HS-27A (cell line): ENCODE data around the gene AIPL1.

Experiments
- DNase-seq: peaks from one replicate; pipeline ENCODE4 v3.0.0-alpha.2; 2012; ENCODE audit warnings: low read depth, missing footprints

AIPL1 gene

DNA sequence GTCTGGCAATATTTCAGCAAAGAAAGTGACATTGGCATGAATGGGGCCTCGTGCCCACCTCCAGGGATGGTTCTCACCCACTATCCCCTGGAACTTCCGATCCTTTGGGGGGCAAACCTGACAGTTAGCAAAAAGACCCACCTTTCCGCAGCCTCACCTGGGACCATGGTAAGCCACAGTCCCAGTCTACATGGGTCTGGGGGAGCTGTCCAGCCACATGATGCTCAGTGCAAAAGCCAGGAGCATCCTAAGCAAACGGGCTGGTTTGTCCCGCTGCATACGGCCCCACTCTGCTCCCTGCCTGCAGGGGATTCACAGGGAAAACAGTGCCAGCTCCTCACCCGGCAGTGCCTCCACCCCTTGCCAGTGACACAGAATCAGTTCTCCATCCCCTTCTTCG lies 19.3 kb downstream of the AIPL1 start:
- no peak for DNase-seq

DNA sequence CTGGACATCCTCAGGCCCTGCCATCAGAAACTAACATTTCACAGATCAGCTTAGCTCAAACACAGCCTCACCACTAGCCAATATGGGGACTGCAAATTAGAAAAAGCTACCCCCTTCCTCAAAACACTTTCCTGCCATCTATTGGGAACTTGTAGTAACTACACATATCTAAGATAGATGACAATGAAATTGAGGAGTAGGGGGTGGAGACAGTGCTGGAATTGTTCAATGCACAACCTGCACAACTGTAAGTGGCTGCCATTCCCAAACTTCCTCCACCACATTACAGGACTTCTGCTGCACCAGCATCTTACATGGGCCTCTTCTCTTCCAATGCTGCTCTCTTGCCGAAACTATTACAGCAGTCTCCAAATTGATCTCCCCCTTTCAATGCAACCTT lies 21.9 kb downstream of the AIPL1 start:
- DNase-seq = no peak

DNA sequence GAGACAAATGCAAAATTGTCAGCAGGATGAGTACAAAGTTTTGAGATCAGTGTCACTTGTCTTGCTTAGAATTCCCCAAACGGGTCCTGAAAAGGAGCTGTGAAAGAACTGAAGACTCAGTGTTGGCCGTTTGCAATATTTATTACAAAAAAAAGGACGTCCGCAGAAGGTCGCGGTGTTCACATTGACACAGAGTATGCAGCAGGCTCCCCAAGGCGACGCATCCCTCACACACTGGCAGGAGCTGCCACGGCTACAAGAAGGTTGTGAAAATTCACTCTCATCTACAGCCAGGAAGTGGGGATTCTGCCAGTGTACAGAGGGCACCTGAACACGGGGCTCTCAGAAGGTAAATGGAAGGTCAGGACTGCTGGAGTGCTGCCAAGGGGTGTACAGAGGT lies 26.2 kb downstream of the AIPL1 start:
- DNase-seq = no peak

DNA sequence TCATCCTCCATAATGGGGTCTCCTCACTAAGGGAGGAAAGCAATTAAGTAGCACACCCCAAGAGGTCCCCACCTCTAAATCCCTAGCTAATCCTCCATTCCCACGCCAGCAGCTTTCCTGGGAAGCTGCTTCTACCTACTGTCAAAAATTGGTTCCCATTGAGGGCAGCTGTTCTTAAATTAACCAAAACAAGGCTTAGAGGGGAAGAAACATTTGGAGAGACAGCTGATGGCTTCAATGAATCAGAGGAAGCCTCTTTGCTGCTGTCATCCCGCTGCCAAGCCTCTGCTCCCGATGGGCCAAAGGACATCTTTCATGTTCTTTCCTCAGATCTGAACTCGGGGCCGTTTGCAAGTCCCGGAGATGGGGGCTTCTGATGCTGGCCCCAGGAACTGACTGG lies 26.6 kb downstream of the AIPL1 start:
- DNase-seq = no peak

DNA sequence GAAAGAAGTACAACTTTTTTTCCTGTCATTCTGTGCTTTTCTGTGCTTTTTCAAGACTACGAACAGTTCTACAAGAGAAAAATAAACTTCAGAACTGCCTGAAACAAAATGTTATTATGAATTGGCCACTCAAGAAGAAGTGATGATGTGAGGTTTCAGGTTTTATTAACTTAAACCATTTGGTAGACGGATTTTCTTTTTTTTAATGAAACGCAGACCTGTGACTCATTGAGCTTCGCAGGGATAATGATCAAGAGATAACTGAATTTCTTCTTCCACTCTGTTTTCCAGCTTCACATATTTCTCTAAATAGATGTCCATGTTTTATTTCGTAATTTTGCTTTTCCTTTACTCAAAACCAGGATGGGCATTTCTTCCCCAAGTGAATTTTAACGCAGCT lies 32.7 kb downstream of the AIPL1 start:
- DNase-seq = no peak

DNA sequence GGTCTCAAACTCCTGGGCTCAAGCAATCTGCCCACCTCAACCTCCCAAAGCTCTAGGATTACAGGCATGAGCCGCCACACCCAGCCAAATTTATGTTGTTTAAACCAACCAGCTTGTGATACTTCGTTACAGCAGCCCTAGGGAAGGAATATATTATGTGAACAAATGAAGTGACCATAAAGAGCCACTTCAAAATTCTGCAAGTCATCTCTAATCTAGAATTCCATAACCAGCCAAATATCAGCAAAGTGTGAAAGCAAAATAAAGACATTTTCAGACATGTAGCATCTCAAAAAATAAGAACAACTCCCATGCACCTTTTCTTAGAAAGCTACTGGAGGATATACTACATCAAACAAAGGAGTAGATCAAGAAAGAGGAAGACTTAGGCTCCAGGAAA lies 36.0 kb downstream of the AIPL1 start:
- no peak for DNase-seq

DNA sequence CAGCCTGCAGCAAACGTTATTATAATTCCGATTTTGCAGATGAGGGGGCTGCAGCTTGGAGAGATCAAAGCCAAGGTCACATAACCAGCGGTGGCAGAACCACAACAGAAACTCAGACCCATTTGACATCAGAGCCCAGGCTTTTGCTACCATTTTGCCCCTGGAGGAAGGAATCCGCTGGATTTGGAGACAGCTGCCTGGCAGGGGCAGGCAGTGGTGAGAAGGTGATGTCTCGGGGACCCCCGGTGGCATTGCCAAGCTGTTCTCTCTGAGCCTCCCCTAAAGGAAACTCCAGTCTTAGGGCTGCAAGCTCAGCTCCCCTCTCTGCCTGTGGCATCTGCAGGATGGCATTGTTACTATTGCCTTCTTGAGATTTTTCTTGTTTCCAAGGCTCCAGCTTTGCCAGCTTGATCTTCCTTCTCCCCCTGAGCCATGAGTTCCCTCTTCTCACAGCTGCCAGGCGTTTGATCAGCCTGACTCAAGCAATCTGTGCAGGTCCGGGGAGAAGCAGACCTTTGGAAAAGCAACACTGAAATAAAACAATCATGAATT lies 40.8 kb downstream of the AIPL1 start:
- DNase-seq = no peak

DNA sequence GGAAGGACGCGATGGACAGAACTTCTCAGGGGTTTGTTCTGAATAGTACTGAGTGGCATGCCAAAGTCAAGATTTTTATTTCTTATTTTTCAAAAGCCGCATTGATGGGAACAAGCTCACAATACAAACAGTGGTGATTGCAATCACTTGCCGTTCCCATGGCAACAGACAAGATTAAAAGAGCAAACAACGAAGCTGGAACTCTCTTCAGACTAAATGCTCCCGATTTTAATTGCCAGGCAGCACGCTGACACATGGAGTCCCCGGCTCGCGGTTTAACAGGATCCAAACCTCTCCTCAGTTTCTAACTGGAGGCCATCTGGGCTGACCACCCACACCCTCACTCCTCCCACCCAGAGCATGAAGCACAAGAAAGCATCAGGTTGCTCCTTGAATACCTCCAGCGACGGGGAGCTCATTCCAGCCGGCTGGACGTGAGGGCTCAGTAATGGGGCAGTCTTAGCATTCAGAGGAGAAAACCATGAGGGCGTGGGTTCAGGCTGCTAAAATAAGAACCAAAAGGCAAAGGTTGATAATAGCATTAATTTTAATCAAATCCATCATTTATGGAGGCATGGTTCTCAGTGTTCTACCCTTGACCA lies 41.5 kb downstream of the AIPL1 start:
- DNase-seq = no peak

DNA sequence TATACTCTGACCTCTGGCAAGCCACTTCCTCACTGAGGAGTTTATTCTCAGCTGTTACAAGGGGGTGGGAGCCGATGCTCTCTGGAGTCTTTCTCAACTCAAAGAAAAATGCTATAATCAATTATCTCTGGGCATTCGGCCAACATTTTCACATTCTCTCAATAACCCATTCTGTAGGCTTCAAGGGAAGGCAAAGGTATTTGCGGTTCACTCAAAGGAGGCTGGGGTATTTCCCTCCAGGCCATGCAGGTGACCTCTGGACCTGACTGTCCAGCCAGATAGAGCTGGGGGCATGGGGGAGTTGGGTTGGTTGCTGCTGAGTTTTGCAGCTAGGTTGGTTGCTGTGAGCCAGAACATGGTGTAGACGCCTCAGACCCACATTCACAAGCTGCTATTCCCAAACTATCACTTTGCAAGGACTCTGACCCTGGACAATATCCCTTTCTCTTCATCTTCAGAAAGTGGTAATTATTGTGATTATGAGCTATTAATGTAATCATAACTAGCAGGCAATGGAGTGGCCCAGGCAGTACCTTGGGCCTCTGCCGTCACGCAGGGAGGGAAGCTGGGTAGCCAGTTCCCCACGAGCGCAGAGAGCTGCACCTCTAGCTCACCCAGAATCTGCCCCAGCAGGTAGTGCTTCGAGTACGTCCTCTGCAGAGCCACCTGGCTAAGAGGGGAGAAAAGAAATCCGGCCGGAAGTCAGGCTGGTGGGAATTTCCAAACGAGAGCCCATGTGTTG lies 42.1 kb downstream of the AIPL1 start:
- no peak for DNase-seq

DNA sequence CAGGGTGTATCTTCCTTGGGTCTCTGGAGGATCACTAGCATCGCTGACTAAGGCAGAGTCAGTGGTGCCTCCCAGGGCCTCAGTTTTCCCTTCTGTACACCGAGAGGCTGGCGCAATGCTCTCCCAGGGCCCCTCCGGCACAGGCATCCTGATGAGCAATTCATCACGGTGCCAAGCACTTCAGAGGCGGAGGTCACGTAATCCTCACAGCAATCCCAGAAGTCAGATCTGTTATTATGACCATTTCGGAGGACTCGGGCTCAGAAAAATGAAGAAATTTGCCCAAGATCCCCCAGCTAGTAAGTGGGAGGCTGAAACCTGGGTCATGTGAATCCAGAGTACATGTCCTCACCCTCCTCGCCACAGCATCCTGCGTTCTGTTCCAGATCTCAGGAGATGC lies 46.5 kb downstream of the AIPL1 start:
- no peak for DNase-seq

DNA sequence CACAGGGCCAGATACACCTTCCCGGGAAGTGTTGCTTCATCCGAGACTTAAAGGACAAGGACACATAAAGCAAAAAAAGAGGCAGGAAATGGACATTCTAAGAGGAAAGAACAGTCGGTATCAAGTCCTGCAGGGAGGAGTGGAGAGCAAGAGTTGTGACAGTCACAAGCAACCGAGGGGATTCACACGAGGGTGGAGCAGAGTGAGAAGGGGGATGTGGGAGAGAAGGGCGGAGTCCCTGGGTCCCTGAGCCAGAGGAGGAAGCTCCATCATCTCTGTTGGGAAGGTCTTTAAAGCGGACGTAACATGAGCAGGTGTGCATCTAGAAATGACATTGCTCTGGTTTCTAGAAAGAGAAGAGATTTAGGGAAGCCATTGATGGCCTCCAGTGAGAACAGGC lies 47.1 kb downstream of the AIPL1 start:
- no peak for DNase-seq

DNA sequence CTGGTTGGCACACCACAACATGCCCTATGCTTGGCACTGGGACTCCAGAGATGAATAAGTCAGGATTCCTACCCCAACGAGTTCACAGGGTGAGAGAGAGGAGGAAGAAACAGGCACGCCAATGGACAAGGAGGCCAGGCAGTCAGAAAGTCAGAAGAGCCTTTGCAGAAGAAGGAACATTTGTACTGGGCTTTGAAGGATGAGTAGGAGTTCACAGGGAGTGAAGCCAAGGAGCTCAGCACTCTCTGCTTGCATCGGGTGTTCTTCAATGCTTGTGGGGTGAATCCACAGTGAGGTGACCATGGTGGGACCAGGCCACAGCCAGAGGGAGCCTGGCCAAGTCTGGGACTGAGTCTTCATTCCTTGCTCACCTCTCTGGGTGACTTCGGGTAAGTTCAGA lies 47.5 kb downstream of the AIPL1 start:
- no peak for DNase-seq

DNA sequence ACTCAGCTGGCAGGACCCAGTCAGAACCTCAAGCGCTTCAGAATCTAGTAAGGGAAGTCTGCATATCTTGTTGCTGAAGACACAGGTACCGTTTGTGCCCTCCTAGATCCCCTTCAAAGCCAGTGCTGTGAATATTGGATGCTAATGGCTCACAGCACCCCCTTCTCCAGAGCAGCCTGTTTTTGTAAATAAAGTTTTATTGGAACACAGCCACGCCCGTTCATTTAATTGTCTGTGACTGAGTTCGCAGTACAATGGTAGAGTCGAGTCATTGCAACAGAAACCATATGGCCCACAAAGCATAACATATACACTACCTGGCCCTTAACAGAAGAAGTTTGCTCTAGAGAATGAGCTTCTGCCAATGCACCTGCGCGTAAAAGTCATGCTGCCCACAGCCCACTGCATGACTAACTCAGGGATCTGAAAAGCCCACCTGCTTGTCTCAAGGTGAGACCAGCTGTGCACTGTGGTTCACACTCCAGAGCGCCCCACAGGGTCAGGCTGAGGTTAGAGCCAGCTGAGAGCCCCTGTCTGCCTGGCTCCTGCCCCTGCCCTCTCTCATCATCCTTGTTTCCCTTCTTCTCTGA lies 48.8 kb downstream of the AIPL1 start:
- DNase-seq = no peak

DNA sequence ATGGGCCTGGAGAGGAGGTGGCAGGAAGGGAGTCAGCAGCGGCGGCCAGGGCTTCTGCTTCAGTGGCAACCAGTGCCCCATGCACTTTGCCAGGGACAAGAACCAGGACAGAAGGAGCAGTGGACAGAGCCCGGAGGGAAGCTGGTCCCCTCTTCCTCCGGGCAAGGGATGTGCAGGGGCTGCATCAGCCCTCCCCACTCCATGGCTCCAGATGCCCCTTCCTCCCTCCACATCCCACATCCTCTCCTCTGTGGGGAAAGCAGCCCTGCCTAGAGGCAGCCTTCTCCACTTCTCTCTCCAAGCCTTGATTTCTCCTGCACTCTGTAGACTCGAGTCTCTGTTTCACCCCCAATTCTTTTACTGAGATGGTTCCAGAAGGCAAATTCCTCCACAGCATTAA lies 50.4 kb downstream of the AIPL1 start:
- no peak for DNase-seq

DNA sequence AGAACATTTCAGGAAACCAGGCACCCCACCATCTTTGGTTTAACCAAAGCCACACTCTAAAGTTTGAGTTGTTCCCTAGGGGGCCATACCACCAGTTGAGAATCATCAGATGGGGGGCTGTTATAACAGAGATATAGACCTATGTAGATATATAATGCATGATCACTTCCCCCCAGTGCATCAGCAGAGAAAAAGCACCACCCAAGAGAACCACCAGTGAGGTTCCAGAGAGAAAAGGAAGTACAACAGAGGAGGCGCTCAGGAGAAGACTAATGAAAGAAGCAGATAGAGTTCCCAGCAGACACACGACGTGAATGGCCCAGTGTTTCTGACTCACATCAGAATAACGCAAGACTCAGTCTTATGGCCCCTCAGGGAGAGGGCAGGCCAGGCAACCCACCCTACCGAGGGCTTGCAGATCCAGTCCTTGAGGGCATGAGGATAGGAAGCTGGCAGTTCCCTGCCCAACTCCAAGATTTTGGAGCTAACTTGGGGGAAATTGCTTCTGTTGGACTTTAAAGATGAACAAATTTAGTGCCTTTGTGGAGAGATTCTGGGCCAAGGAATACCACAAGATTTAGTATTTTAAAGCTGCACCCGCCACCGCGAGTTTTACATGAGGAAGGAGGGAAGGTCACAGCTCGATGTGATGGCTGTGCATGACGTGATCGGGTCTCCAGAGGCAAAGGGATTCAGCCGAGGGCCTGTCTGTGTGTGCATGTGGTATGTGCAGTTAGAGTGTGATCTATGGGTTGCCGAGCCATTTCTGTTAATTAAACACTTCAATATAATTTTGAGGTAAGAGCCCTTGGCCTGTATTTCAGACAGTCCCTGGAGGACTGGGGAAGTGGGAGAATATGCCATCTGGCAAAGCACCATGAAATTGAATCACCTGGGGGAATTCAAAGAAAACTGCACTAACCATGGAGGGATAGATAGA lies 53.1 kb downstream of the AIPL1 start:
- no peak for DNase-seq

DNA sequence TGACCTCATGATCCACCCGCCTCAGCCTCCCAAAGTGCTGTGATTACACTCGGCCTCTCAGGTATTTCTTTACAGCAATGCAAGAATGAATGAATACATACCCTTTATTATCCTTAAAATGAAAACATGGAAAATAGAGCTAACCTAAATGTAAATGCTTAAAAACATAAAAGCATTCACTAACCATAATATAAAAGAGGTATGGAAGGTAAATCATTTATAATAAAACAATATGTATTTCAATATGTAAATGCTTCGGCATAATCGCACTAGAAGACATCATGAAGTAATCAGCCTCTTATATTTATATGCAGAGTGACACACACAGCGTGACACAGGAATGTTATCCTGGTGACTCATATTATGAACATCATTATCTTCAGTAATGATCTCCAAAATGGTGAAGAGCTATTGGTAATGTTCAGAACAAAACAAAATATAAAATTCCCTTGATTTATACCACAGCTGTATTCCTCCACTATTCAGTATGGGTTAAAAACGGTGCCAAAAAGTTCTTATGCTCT lies 53.9 kb downstream of the AIPL1 start:
- no peak for DNase-seq

DNA sequence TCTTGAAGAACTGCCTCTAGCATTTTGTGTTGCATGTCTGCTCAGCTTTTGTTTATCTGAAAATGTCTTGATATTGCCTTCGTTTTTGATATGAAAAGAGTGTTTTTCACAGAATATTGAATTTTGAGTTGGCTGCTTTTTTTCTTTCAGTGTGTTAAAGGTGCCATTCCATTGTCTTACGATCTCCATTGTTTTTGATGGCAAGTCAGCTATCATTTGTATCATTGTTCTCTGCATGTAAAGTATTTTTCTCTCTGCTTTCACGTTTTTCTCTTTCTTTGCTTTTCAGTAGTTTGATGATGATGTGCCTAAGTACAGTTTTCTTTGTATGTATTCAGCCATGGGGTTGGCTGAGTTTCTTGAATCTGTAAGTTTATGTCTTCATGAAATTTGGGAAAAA lies 57.0 kb downstream of the AIPL1 start:
- no peak for DNase-seq

DNA sequence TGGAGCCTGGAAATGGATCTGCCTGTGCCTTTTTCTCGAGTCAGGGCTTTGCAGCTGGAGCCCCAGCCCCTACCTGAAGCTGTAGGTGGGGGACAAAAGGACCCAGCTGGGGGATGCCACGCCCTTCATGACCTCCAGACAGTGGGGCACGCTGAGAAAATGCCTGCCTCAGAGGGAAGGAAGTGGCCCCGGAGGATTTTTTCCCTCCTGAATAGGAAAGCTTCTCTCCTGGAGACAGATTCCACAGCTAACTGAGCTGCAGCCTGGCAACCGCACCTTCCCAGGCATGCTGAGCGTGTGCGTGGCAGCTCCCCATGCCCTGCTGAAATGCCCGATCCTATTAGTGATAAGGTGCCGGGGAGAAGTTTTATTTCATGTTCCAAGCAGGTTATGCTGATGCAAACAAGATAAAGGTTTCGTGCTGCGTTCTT lies 58.0 kb downstream of the AIPL1 start:
- DNase-seq = no peak

DNA sequence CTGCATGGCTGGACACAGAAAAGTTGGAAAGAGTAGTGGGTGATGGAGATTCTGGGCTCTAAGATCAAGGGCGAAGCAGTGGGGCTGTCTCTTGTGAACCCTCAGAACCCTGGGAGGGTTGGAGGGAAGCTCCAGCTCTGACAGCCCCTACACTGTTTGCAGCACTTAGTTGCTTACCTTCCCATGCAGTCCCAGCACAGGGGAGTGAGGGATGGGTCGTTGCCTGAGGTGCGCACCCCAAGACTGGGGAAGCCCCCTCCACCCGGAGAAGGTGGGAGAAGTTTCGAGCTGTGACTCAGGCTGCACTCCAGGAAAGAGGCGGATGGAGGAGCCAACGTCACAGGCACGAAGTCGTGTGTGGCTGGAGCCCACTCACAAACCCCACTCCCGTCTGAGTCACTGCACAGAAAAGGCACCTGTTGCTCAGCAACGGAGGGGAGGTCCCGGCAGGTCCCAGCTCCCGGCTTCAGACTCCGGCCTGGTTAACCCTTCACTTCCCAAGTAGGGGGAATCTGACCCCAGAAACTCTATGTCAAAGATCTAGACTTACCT lies 60.1 kb downstream of the AIPL1 start:
- DNase-seq = no peak

DNA sequence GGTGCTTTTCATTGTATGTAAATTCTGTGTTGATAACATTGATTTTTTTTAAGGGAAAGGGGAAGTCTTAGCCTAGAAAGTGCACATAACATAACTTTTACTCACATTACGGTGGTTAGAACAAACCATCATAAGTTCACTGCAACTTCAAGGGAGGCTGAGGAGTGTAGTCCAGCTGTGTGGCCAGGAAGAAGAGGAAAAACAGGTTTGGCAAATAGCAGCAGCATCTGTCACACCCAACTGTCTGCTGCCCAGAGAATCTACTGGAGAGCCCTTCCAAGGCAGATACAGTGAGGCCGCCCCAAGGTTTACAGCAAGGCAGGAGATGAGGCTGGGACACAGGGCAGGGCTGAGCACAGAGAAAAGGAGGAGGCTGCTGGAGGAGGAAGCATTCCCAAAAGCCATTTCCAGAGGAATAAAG lies 60.6 kb downstream of the AIPL1 start:
- no peak for DNase-seq
